Subcutaneous abdominal adipose tissue (tissue), 5 donors: Measurements from ENCODE around the gene OBSCN.

Experiments used
- H3K27ac ChIP-seq: one replicate; pipeline ENCODE4 v1.7.0; 2013; ENCODE audit warnings: low read depth, mild to moderate bottlenecking, inconsistent platforms, low read length, moderate library complexity
- H3K27me3 ChIP-seq, 5 donors: one replicate each; pipeline ENCODE4 v1.7.0; 2013; ENCODE audit warnings: low read length in 5 of 5, inconsistent platforms in 1 of 5; ENCODE audit not compliant: control insufficient read depth in 5 of 5, insufficient read depth in 4 of 5
- H3K36me3 ChIP-seq, 5 donors: one replicate each; pipeline ENCODE4 v1.7.0; 2013; ENCODE audit warnings: low read length in 5 of 5; ENCODE audit not compliant: control insufficient read depth in 5 of 5, insufficient read depth in 5 of 5
- H3K4me1 ChIP-seq, 5 donors: one replicate each; pipeline ENCODE4 v1.7.0; 2013; ENCODE audit warnings: low read length in 5 of 5, mild to moderate bottlenecking in 3 of 5, moderate library complexity in 1 of 5; ENCODE audit not compliant: control insufficient read depth in 5 of 5, insufficient read depth in 5 of 5
- H3K4me3 ChIP-seq, 5 donors: one replicate each; pipeline ENCODE4 v1.7.0; 2013; ENCODE audit warnings: low read length in 5 of 5, low read depth in 1 of 5
- H3K9ac ChIP-seq, 5 donors: one replicate each; pipeline ENCODE4 v1.7.0; 2013; ENCODE audit warnings: low read length in 5 of 5, mild to moderate bottlenecking in 4 of 5, moderate library complexity in 3 of 5
- H3K9me3 ChIP-seq, 5 donors: one replicate each; pipeline ENCODE4 v1.7.0; 2013; ENCODE audit warnings: low read length in 5 of 5; ENCODE audit not compliant: control insufficient read depth in 5 of 5
- donor health status: healthy.
- donor health status: healthy.
- donor health status: healthy.
- donor health status: healthy.
- donor health status: healthy.

Gene OBSCN

GRCh38 chr1:228313536-228314277 is 105.9 kb downstream of the OBSCN start:
- H3K4me3 ChIP-seq: no peak overlapping the region
- H3K9me3 ChIP-seq: peaks cover 0 to 28% (median 25%) of the 10 kb centered on the region in 5 donors
- no peak overlapping the region for H3K27ac ChIP-seq
- H3K4me1 ChIP-seq: no peaks in the 10 kb centered on the region
- H3K36me3 ChIP-seq: no peaks in the 10 kb centered on the region
- H3K27me3 ChIP-seq: peaks cover 0 to 3% (median 0%) of the 10 kb centered on the region in 5 donors
- H3K9ac ChIP-seq: no peak overlapping the region

- Histone ChIP-seq H3K4me3 (no peak overlapping the region), H3K27ac (no peak overlapping the region), H3K27me3 (peaks cover 0 to 3% (median 0%) of the 10 kb centered on the region in 5 donors), H3K9ac (no peak overlapping the region), H3K9me3 (peaks cover 0 to 28% (median 25%) of the 10 kb centered on the region in 5 donors), H3K4me1 (no peaks in the 10 kb centered on the region), H3K36me3 (peaks cover 0 to 3% (median 0%) of the 10 kb centered on the region in 5 donors)
Observed at GRCh38 chr1:228314315-228314657, 106.4 kb downstream of the OBSCN start.

GRCh38 chr1:228314658-228315483 is 107.0 kb downstream of the OBSCN start:
- H3K4me3 ChIP-seq: no peak overlapping the region
- no peak overlapping the region for H3K9ac ChIP-seq
- peaks cover 0 to 3% (median 0%) of the 10 kb centered on the region in 5 donors for H3K27me3 ChIP-seq
- H3K36me3 ChIP-seq: peaks cover 0 to 9% (median 2%) of the 10 kb centered on the region in 5 donors
- H3K27ac ChIP-seq: no peak overlapping the region
- H3K9me3 ChIP-seq: peaks cover 0 to 26% (median 23%) of the 10 kb centered on the region in 5 donors
- H3K4me1 ChIP-seq: no peaks in the 10 kb centered on the region

- H3K27ac ChIP-seq: no peak overlapping the region
- no peak overlapping the region for H3K4me3 ChIP-seq
- H3K36me3 ChIP-seq: peaks cover 0 to 13% (median 3%) of the 10 kb centered on the region in 5 donors
- peaks cover 0 to 27% (median 22%) of the 10 kb centered on the region in 5 donors for H3K9me3 ChIP-seq
- no peaks in the 10 kb centered on the region for H3K4me1 ChIP-seq
- H3K27me3 ChIP-seq: peaks cover 0 to 3% (median 0%) of the 10 kb centered on the region in 5 donors
- no peak overlapping the region for H3K9ac ChIP-seq
Observed at GRCh38 chr1:228315484-228315944, 107.7 kb downstream of the OBSCN start.

GRCh38 chr1:228315945-228316588 is 108.2 kb downstream of the OBSCN start:
- Histone ChIP-seq H3K9ac (no peak overlapping the region), H3K4me1 (no peaks in the 10 kb centered on the region), H3K27ac (no peak overlapping the region), H3K36me3 (peaks cover 0 to 15% (median 3%) of the 10 kb centered on the region in 5 donors), H3K9me3 (peaks cover 0 to 29% (median 22%) of the 10 kb centered on the region in 5 donors), H3K4me3 (no peak overlapping the region), H3K27me3 (peaks cover 0 to 3% (median 0%) of the 10 kb centered on the region in 5 donors)

- Histone ChIP-seq H3K9ac (no peak overlapping the region), H3K36me3 (peaks cover 0 to 17% (median 3%) of the 10 kb centered on the region in 5 donors), H3K9me3 (peaks cover 0 to 23% (median 17%) of the 10 kb centered on the region in 5 donors), H3K4me3 (no peak overlapping the region), H3K4me1 (no peaks in the 10 kb centered on the region), H3K27ac (no peak overlapping the region), H3K27me3 (peaks cover 0 to 3% (median 0%) of the 10 kb centered on the region in 5 donors)
Observed at GRCh38 chr1:228316589-228317387, 108.9 kb downstream of the OBSCN start.

- Histone ChIP-seq H3K9ac (no peak overlapping the region), H3K4me1 (no peaks in the 10 kb centered on the region), H3K27me3 (peaks cover 0 to 3% (median 0%) of the 10 kb centered on the region in 5 donors), H3K9me3 (peaks cover 0 to 17% (median 10%) of the 10 kb centered on the region in 5 donors), H3K27ac (no peak overlapping the region), H3K4me3 (no peak overlapping the region), H3K36me3 (peaks cover 0 to 17% (median 3%) of the 10 kb centered on the region in 5 donors)
Observed at GRCh38 chr1:228317411-228317828, 109.6 kb downstream of the OBSCN start.

- Histone ChIP-seq H3K9me3 (peaks cover 0 to 9% (median 5%) of the 10 kb centered on the region in 5 donors), H3K4me3 (no peak overlapping the region), H3K9ac (no peak overlapping the region), H3K27me3 (peaks cover 0 to 3% (median 0%) of the 10 kb centered on the region in 5 donors), H3K27ac (no peak overlapping the region), H3K36me3 (peaks cover 0 to 19% (median 4%) of the 10 kb centered on the region in 5 donors), H3K4me1 (no peaks in the 10 kb centered on the region)
Observed at GRCh38 chr1:228317891-228318810, 110.3 kb downstream of the OBSCN start.
